Neural cell (in vitro differentiated cells): ENCODE data around the gene RPS18. TPM values are rescaled to one million over a fixed set of nuclear protein-coding genes. Genes with fewer than 3 reads are reported as not detected.

ENCODE experiments used
- H2AFZ ChIP-seq: fragments of 200-600, 300-800 bp; sonication (generic), shearing (Covaris generic); 2 replicates; pipeline ENCODE4 v1.6.0; 2014; ENCODE audit warnings: low read depth, mild to moderate bottlenecking, antibody characterized with exemption, low read length, moderate library complexity
- H3F3A ChIP-seq: fragments of 200-600 bp; shearing (Covaris generic); 2 replicates; pipeline ENCODE4 v1.6.1; 2016; ENCODE audit warnings: mild to moderate bottlenecking, moderate library complexity, mixed read lengths, antibody characterized with exemption, low read length; ENCODE audit not compliant: insufficient read depth, poor library complexity, severe bottlenecking
- H3K27ac ChIP-seq: fragments of 200-600, 300-800 bp; sonication (generic), shearing (Covaris generic); 2 replicates; pipeline ENCODE4 v1.5.1; 2014; ENCODE audit warnings: mild to moderate bottlenecking, low read length, moderate library complexity
- H3K27me3 ChIP-seq: fragments of 300-800, 200-600 bp; sonication (generic), shearing (Covaris generic); 2 replicates; pipeline ENCODE4 v1.6.0; 2014; ENCODE audit warnings: mild to moderate bottlenecking, low read depth, low read length, moderate library complexity; ENCODE audit not compliant: insufficient read depth
- H3K36me3 ChIP-seq: fragments of 300-800, 200-600 bp; sonication (generic), shearing (Covaris generic); 2 replicates; pipeline ENCODE4 v1.5.1; 2014; ENCODE audit warnings: mild to moderate bottlenecking, antibody characterized with exemption, low read length, moderate library complexity; ENCODE audit not compliant: insufficient read depth
- H3K4me2 ChIP-seq: fragments of 300-800, 200-600 bp; sonication (generic), shearing (Covaris generic); 2 replicates; pipeline ENCODE4 v1.6.0; 2014; ENCODE audit warnings: mild to moderate bottlenecking, low read length
- H3K4me3 ChIP-seq: fragments of 300-800, 200-600 bp; sonication (generic), shearing (Covaris generic); 2 replicates; pipeline ENCODE4 v1.5.1; 2014; ENCODE audit warnings: mild to moderate bottlenecking, low read length, moderate library complexity
- H3K79me2 ChIP-seq: fragments of 200-600 bp; shearing (Covaris generic); replicated peaks from 2 replicates; pipeline ENCODE4 v1.6.0; 2014; ENCODE audit warnings: mild to moderate bottlenecking, low read length, moderate library complexity; ENCODE audit not compliant: insufficient read depth
- H3K9ac ChIP-seq: fragments of 300-800, 200-600 bp; sonication (generic), shearing (Covaris generic); 2 replicates; pipeline ENCODE4 v1.6.1; 2016; ENCODE audit warnings: mild to moderate bottlenecking, low read length, mixed read lengths
- H3K9me2 ChIP-seq: fragments of 200-600 bp; shearing (Covaris generic); 2 replicates; pipeline ENCODE4 v1.6.1; 2016; ENCODE audit warnings: mild to moderate bottlenecking, low read length, mixed read lengths; ENCODE audit not compliant: insufficient read depth
- H3K9me3 ChIP-seq: fragments of 200-600, 300-800 bp; sonication (generic), shearing (Covaris generic); 2 replicates; pipeline ENCODE4 v1.6.1; 2016; ENCODE audit warnings: mild to moderate bottlenecking, mixed run types, low read length, moderate library complexity, mixed read lengths
- H4K20me1 ChIP-seq: fragments of 200-600 bp; shearing (Covaris generic); 2 replicates; pipeline ENCODE4 v1.6.1; 2016; ENCODE audit warnings: mild to moderate bottlenecking, mixed run types; ENCODE audit not compliant: insufficient read depth
- EP300 ChIP-seq: fragments of 450-650 bp; conservative IDR thresholded peaks from 2 replicates; pipeline ENCODE4 v1.6.1; 2014; ENCODE audit warnings: antibody characterized with exemption, mild to moderate bottlenecking, moderate library complexity; ENCODE audit not compliant: poor library complexity, severe bottlenecking
- EZH2 ChIP-seq: fragments of 200-600, 300-800 bp; shearing (Covaris generic), sonication (generic); IDR thresholded peaks from 2 replicates; pipeline ENCODE4 v1.6.1; 2014; ENCODE audit warnings: antibody characterized with exemption, low read length, borderline replicate concordance, mild to moderate bottlenecking; ENCODE audit not compliant: insufficient read depth, poor library complexity, severe bottlenecking
- MXI1 ChIP-seq: fragments of 450-650 bp; conservative IDR thresholded peaks from 2 replicates; pipeline ENCODE4 v1.6.1; 2014; ENCODE audit warnings: antibody characterized with exemption, mild to moderate bottlenecking; ENCODE audit not compliant: poor library complexity, severe bottlenecking
- POLR2AphosphoS5 ChIP-seq: IDR thresholded peaks from 2 replicates; pipeline ENCODE4 v1.6.1; 2012
- RAD21 ChIP-seq: fragments of 450-650 bp; conservative IDR thresholded peaks from 2 replicates; pipeline ENCODE4 v1.6.1; 2014; ENCODE audit warnings: antibody characterized with exemption, mild to moderate bottlenecking, moderate library complexity
- SMC3 ChIP-seq: fragments of 450-650 bp; conservative IDR thresholded peaks from 2 replicates; pipeline ENCODE4 v1.6.1; 2014; ENCODE audit warnings: antibody characterized with exemption, mild to moderate bottlenecking, moderate library complexity; ENCODE audit not compliant: poor library complexity
- TAF1 ChIP-seq: IDR thresholded peaks from 2 replicates; pipeline ENCODE4 v1.6.1; 2012; ENCODE audit warnings: low read depth
- polyA plus RNA-seq: library from polyadenylated mRNA; depleted of rRNA; stranded (reverse); fragments of >200 nt; gene quantifications from 2 replicates; pipeline ENCODE4 v1.2.3, GENCODE V29; 2014
- TF ChIP-seq, protein P1 (sequence below): fragments of 450-650 bp; IDR thresholded peaks from 2 replicates; pipeline ENCODE4 v1.5.1; 2014; ENCODE audit warnings: antibody characterized with exemption, mild to moderate bottlenecking, moderate library complexity; ENCODE audit not compliant: poor library complexity, severe bottlenecking
- TF ChIP-seq, protein P2 (sequence below): IDR thresholded peaks from 2 replicates; pipeline ENCODE4 v1.6.1; 2012; ENCODE audit warnings: borderline replicate concordance

Gene RPS18
- polyA plus RNA-seq, 1 donor from 2014 or later: 2,078 TPM

DNA sequence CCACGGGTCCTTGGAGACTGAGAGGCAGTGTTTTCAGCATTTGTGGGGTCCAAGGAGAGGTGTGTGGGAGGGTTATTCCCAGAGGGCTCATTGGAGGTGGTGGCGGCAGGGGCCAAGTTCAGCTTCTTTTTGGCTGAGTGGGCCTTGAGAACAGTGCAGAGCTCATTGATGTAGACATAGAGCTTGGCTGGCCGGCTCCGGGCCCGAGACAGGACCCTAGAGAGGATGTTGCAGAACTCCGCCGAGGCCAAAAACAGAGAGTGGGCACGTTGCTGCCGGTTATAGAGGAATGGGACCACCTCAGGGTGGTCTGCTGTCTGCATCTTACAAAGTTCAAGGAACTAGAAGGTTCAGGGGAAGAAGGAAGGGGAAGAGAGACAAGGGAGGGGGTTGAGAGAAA is 49.4 kb downstream of the RPS18 start:
- H4K20me1 ChIP-seq: no peaks in the 10 kb centered on the region
- no peak overlapping the region for H3K4me2 ChIP-seq
- H3K27ac ChIP-seq: no peak overlapping the region
- TF ChIP-seq EP300: no peak
- TF ChIP-seq POLR2AphosphoS5: no peak
- no peak for TF ChIP-seq EZH2
- no peak for TF ChIP-seq TAF1
- no peak for TF ChIP-seq SMC3
- TF ChIP-seq, protein P1, sequence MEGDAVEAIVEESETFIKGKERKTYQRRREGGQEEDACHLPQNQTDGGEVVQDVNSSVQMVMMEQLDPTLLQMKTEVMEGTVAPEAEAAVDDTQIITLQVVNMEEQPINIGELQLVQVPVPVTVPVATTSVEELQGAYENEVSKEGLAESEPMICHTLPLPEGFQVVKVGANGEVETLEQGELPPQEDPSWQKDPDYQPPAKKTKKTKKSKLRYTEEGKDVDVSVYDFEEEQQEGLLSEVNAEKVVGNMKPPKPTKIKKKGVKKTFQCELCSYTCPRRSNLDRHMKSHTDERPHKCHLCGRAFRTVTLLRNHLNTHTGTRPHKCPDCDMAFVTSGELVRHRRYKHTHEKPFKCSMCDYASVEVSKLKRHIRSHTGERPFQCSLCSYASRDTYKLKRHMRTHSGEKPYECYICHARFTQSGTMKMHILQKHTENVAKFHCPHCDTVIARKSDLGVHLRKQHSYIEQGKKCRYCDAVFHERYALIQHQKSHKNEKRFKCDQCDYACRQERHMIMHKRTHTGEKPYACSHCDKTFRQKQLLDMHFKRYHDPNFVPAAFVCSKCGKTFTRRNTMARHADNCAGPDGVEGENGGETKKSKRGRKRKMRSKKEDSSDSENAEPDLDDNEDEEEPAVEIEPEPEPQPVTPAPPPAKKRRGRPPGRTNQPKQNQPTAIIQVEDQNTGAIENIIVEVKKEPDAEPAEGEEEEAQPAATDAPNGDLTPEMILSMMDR: no peak
- TF ChIP-seq, protein P2, sequence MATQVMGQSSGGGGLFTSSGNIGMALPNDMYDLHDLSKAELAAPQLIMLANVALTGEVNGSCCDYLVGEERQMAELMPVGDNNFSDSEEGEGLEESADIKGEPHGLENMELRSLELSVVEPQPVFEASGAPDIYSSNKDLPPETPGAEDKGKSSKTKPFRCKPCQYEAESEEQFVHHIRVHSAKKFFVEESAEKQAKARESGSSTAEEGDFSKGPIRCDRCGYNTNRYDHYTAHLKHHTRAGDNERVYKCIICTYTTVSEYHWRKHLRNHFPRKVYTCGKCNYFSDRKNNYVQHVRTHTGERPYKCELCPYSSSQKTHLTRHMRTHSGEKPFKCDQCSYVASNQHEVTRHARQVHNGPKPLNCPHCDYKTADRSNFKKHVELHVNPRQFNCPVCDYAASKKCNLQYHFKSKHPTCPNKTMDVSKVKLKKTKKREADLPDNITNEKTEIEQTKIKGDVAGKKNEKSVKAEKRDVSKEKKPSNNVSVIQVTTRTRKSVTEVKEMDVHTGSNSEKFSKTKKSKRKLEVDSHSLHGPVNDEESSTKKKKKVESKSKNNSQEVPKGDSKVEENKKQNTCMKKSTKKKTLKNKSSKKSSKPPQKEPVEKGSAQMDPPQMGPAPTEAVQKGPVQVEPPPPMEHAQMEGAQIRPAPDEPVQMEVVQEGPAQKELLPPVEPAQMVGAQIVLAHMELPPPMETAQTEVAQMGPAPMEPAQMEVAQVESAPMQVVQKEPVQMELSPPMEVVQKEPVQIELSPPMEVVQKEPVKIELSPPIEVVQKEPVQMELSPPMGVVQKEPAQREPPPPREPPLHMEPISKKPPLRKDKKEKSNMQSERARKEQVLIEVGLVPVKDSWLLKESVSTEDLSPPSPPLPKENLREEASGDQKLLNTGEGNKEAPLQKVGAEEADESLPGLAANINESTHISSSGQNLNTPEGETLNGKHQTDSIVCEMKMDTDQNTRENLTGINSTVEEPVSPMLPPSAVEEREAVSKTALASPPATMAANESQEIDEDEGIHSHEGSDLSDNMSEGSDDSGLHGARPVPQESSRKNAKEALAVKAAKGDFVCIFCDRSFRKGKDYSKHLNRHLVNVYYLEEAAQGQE: no peak
- TF ChIP-seq RAD21: no peak
- H3K9me2 ChIP-seq: no peaks in the 10 kb centered on the region
- peaks cover 4% of the 10 kb centered on the region for H3K36me3 ChIP-seq
- no peak overlapping the region for H3K9ac ChIP-seq
- peak overlapping the region; percentile 80 for H3K4me3 ChIP-seq
- H3K9me3 ChIP-seq: no peaks in the 10 kb centered on the region
- no peaks in the 10 kb centered on the region for H3K27me3 ChIP-seq
- H3K79me2 ChIP-seq: peaks cover 19% of the 10 kb centered on the region
- H2AFZ ChIP-seq: no peak overlapping the region
- H3F3A ChIP-seq: peaks cover 6% of the 10 kb centered on the region

DNA sequence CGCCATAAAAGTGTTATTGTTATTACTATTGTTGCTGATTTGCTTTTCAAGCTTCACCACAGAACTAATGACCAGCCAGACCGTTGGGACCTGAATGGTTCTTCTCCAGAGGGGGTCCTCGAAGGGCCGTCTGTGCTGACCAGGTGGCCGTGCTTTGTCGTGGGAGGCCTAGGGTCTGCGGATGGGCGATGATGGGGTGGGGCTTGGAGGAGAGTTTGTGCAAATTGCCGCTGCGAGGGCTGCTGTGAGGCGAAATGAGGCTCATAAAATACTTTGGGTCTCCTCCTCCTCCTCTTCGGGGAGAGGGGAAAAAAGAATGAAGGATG is 51.7 kb downstream of the RPS18 start:
- peak overlapping the region; percentile 63 for H3K4me2 ChIP-seq
- H3K27me3 ChIP-seq: no peaks in the 10 kb centered on the region
- no peaks in the 10 kb centered on the region for H3K9me2 ChIP-seq
- no peaks in the 10 kb centered on the region for H3K9me3 ChIP-seq
- peaks cover 4% of the 10 kb centered on the region for H3K36me3 ChIP-seq
- TF ChIP-seq MXI1 (no peak), POLR2AphosphoS5 (no peak)
- TF ChIP-seq, protein P1: no peak
- TF ChIP-seq, protein P2: no peak
- peak overlapping the region; percentile 76 for H3K9ac ChIP-seq
- peak overlapping the region; percentile 80 for H3K4me3 ChIP-seq
- H3F3A ChIP-seq: peaks cover 2% of the 10 kb centered on the region
- peak overlapping the region; percentile 92 for H2AFZ ChIP-seq
- H4K20me1 ChIP-seq: no peaks in the 10 kb centered on the region
- peaks cover 19% of the 10 kb centered on the region for H3K79me2 ChIP-seq
- H3K27ac ChIP-seq: peak overlapping the region; percentile 74
